BLaER1 treated with 17β-estradiol and CSF1 and Interleukin-3, amounts not matched to agents 10 nM and 100 nM (cell line): Measurements from ENCODE around the gene ORAI1.
"Not testable (repeated sequence)": the region's sequence is repeated elsewhere in the genome, so short reads cannot be mapped to it uniquely, and the experiment has no call there.

Source experiments
- H3K27ac ChIP-seq, 11 experiments: shearing (Covaris generic); formaldehyde crosslinking; 2 replicates each; pipeline ENCODE4 v1.8.1; 2022
- H3K27me3 ChIP-seq, 11 experiments: shearing (Covaris generic); formaldehyde crosslinking; 2 replicates each; pipeline ENCODE4 v1.8.1; 2022
- H3K36me3 ChIP-seq, 11 experiments: shearing (Covaris generic); formaldehyde crosslinking; 2 replicates each; pipeline ENCODE4 v1.8.1; 2022
- H3K4me1 ChIP-seq, 10 experiments: shearing (Covaris generic); formaldehyde crosslinking; 2 replicates each; pipeline ENCODE4 v1.8.1; 2022
- H3K4me2 ChIP-seq, 11 experiments: shearing (Covaris generic); formaldehyde crosslinking; 2 replicates each; pipeline ENCODE4 v1.8.1; 2022
- H3K4me3 ChIP-seq, 10 experiments: shearing (Covaris generic); formaldehyde crosslinking; 2 replicates each; pipeline ENCODE4 v1.8.1; 2022
- H3K9ac ChIP-seq, 11 experiments: shearing (Covaris generic); formaldehyde crosslinking; 2 replicates each; pipeline ENCODE4 v1.8.1; 2022
- H3K9me3 ChIP-seq, 11 experiments: shearing (Covaris generic); formaldehyde crosslinking; replicated peaks in 1 of 11; 2 replicates each; pipeline ENCODE4 v1.8.1; 2022
- H4K20me1 ChIP-seq, 11 experiments: shearing (Covaris generic); formaldehyde crosslinking; 2 replicates each; pipeline ENCODE4 v1.8.1; 2022
- Cebpa-rat ChIP-seq, 11 experiments: shearing (Covaris generic); IDR thresholded peaks; 2 replicates each; pipeline ENCODE4 v1.8.1; 2022

The ORAI1 gene

DNA sequence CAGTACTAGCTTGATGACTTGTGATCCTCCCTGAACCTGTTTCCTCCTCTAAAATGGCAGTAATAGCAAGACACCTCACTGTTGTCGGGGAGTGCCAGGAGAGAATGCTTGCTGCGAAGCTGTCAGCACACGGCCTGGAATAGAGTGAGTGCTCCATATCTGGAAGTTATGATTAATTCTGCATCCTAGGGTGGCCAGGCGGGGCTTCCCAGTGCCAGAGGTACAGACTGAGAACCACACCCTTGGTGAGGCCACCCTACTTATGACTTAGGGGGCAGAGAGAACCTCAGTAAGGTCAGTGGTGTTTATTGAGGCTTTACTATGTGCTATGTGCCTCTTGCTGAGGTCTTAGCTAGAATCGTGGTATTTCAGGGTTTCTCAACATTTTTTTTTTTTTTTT, 23.0 kb downstream of the ORAI1 start:
- Histone ChIP-seq H3K4me2 (peak overlapping the region; percentile 10 to 74 (median 61); a peak in 19 of 22 replicates), H3K4me3 (no peak overlapping the region; a peak in 1 of 20 replicates), H3K4me1 (peaks cover 14 to 65% (median 34%) of the 10 kb centered on the region in 10 experiments), H3K27me3 (no peaks in the 10 kb centered on the region), H3K9me3 (no peaks in the 10 kb centered on the region), H3K9ac (peak overlapping the region in 8 of 11 experiments; percentile 53 to 77 (median 63); a peak in 14 of 22 replicates), H4K20me1 (no peaks in the 10 kb centered on the region), H3K27ac (peak overlapping the region in 9 of 11 experiments; percentile 59 to 87 (median 83); a peak in 18 of 22 replicates), H3K36me3 (peaks cover 10 to 84% (median 58%) of the 10 kb centered on the region in 11 experiments; a peak in 21 of 22 replicates)
- TF ChIP-seq Cebpa-rat (IDR thresholded peaks at IDR 0.05) = no peak

DNA sequence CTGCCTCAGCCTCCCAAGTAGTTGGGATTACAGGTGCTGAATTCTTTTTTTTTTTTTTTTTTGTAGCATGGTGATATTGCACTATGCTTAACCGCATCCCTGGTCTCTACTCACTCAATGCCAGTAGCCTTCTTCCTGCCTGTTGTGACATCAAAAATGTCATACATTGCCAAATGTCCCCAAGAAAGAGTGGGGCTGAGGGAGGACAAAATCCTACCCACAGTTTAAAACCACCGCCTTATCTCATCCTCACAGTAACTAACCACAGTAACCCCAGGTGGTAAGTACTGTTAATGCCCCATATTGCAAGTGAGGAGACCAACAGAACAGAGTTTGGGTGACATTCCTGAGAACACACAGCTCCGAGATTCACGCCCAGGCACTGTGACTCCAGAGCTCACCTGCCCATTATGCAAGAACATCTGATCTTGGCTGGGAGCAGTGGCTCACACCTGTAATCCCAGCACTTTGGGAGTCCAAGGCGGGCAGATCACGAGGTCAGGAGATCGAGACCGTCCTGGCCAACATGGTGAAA, 23.6 kb downstream of the ORAI1 start:
- H3K27me3 ChIP-seq = no peaks in the 10 kb centered on the region
- no peak overlapping the region for H3K4me3 ChIP-seq
- H4K20me1 ChIP-seq = no peaks in the 10 kb centered on the region
- peaks cover 14 to 65% (median 34%) of the 10 kb centered on the region in 10 experiments for H3K4me1 ChIP-seq
- peak in 9 of 11 experiments; percentile 51 to 93 (median 89); a peak in 17 of 22 replicates for TF ChIP-seq Cebpa-rat (IDR thresholded peaks at IDR 0.05)
- H3K9me3 ChIP-seq = no peaks in the 10 kb centered on the region
- H3K9ac ChIP-seq = peak overlapping the region in 8 of 11 experiments; percentile 53 to 72 (median 61); a peak in 9 of 22 replicates
- peak overlapping the region in 10 of 11 experiments; percentile 10 to 74 (median 62); a peak in 18 of 22 replicates for H3K4me2 ChIP-seq
- peak overlapping the region in 9 of 11 experiments; percentile 59 to 87 (median 83); a peak in 18 of 22 replicates for H3K27ac ChIP-seq
- peaks cover 10 to 78% (median 53%) of the 10 kb centered on the region in 11 experiments; a peak in 21 of 22 replicates for H3K36me3 ChIP-seq

DNA sequence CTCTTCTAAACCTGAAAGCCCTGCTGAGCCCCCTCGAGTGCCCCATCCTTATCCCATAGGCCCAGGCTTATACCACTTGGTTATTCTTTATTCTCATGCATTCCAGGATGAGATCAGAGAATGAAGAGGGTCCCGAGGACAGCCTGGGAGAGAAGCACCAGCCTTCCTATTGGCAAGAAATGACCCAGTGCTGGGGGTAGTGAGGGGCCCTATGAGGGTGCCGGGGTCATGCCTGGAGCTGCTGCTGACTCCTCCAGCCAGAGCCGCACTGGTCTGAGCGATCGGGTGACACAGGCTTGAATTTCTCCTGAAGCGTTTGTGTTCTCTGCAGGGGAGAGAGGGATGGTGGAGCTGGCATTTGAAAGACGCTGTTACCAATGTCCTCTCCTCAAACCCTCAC, 25.0 kb downstream of the ORAI1 start:
- Histone ChIP-seq H3K4me2 (peak overlapping the region in 2 of 11 experiments; percentile 2 to 72; a peak in 5 of 22 replicates), H3K9ac (peak overlapping the region in 3 of 11 experiments; percentile 38 to 50 (median 41); a peak in 5 of 22 replicates), H3K4me3 (no peak overlapping the region), H3K4me1 (peaks cover 14 to 70% (median 34%) of the 10 kb centered on the region in 10 experiments), H3K27me3 (no peaks in the 10 kb centered on the region), H4K20me1 (no peaks in the 10 kb centered on the region), H3K9me3 (no peaks in the 10 kb centered on the region), H3K36me3 (peaks cover 10 to 64% (median 44%) of the 10 kb centered on the region in 11 experiments; a peak in 21 of 22 replicates), H3K27ac (peak overlapping the region in 9 of 11 experiments; percentile 3 to 87 (median 83); a peak in 17 of 22 replicates)
- TF ChIP-seq Cebpa-rat (IDR thresholded peaks at IDR 0.05) = no peak

DNA sequence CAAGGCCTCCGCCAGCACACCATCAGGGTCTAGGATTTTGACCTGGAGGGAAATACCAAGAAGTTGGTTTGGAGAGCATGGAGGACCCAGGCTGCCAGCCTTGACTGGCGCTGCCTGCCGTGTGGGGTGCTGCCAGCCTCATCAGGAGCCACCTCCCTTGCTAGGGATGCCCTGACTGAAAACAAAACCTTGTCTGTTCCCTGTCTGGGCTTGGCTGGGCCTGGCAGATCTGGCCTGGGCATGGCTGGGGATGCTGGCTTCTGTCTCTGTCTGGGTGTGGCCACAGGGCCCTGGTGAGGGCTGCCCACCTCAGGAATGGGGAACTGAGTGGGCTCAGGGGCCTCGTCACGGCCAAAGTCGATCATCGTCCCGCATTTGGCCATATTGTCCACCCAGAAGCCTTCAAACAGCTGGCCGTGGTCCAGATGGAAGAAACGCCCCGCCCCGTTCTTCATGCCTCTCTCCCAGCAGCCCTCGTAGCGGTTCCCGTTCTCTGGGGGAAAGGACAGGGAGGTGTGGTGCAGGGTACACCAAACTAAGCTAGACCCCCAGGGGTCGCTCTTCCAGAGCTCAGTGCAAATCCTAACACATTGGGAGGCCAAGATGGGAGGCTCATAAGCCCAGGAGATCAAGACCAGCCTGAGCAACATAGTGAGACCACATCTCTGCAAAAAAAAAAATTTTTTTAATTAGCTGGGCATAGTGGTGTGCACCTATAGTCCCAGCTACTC, 26.6 kb downstream of the ORAI1 start:
- peaks cover 16 to 76% (median 45%) of the 10 kb centered on the region in 10 experiments for H3K4me1 ChIP-seq
- peak overlapping the region in 3 of 11 experiments; percentile 25 to 33 (median 30); a peak in 5 of 22 replicates for H3K4me2 ChIP-seq
- no peak overlapping the region for H3K4me3 ChIP-seq
- H3K9me3 ChIP-seq = no peaks in the 10 kb centered on the region
- H4K20me1 ChIP-seq = no peaks in the 10 kb centered on the region
- TF ChIP-seq Cebpa-rat (IDR thresholded peaks at IDR 0.05) = no peak
- H3K27me3 ChIP-seq = no peaks in the 10 kb centered on the region
- peaks cover 0 to 47% (median 28%) of the 10 kb centered on the region in 11 experiments; a peak in 17 of 22 replicates for H3K36me3 ChIP-seq
- H3K9ac ChIP-seq = peak overlapping the region in 2 of 11 experiments; percentile 32 to 42; a peak in 2 of 22 replicates
- peak overlapping the region in 9 of 11 experiments; percentile 16 to 56 (median 45); a peak in 15 of 22 replicates for H3K27ac ChIP-seq

DNA sequence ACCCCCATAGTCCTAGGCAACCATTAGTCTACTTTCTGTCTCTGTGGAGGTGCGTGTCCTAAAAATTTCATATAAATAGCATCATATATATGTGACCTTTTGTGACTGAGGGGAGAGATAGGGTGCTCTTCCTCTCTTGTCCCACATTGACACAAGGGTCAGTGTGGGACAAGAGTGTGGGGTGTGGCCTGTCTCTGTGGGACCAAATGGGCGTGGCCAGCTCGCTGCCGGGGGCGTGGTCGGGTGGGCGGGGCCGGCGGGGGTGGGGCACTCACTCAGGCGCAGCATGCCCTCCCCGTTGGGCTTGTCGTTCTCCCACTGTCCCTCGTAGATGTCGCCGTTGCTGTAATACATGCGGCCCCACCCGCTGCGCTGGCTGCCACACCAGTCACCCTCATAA, 27.7 kb downstream of the ORAI1 start:
- no peak overlapping the region for H3K9ac ChIP-seq
- no peaks in the 10 kb centered on the region for H4K20me1 ChIP-seq
- peak overlapping the region in 1 of 11 experiments; percentile 38; a peak in 2 of 22 replicates for H3K27ac ChIP-seq
- no peaks in the 10 kb centered on the region for H3K9me3 ChIP-seq
- H3K4me2 ChIP-seq = no peak overlapping the region
- H3K27me3 ChIP-seq = no peaks in the 10 kb centered on the region
- H3K36me3 ChIP-seq = peaks cover 0 to 37% (median 19%) of the 10 kb centered on the region in 11 experiments; a peak in 15 of 22 replicates
- no peak overlapping the region for H3K4me3 ChIP-seq
- H3K4me1 ChIP-seq = peaks cover 25 to 74% (median 44%) of the 10 kb centered on the region in 10 experiments
- no peak for TF ChIP-seq Cebpa-rat (IDR thresholded peaks at IDR 0.05)

DNA sequence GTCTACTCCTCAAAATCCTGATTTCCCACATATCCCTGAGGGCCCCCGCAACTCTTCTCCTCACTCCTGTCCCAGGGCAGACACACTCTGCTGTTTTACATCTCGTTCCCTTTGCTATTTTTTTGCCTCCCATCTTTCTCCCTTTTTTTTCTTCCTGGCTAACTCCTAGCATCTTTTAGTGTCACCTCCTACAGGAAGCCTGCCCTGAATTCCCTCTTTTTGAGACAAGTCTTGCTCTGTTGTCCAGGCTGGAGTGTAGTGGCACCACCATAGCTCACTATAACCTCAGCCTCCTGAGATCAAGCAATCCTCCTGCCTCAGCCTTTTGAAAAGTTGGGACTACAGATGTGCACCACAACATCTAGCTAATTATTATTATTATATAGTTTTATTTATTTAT, 29.8 kb downstream of the ORAI1 start:
- H3K9me3 ChIP-seq = no peaks in the 10 kb centered on the region
- peaks cover 34 to 74% (median 48%) of the 10 kb centered on the region in 10 experiments for H3K4me1 ChIP-seq
- TF ChIP-seq Cebpa-rat (IDR thresholded peaks at IDR 0.05) = no peak

DNA sequence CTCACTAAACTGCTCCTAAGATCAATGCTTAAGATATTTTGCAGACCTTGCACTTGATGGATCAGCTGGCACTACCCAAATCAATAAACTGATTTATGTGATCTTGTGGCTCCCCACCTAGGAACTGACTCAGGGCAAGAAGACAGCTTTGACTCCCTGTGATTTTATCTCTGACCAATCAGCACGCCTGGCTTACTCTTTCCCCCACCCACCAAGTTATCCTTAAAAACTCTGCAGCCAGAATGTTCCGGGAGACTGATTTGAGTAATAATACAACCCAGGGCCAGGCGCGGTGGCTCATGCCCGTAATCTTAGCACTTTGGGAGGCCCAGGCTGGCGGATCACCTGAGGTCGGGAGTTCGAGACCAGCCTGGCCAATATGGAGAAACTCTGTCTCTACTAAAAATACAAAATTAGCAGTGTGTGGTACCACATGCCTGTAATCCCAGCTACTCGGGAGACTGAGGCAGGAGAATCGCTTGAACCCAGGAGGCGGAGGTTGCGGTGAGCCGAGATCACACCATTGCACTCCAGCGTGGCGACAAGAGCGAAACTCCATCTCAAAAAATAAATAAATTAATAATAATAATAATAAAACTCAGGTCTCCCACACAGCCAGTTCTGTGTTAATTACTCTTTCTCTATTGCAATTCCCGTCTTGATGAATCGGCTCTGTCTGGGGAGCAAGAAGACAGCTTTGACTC, 31.1 kb downstream of the ORAI1 start:
- Histone ChIP-seq H3K4me3 (no peak overlapping the region), H3K9me3 (no peaks in the 10 kb centered on the region), H3K36me3 (peaks cover 0 to 15% (median 8%) of the 10 kb centered on the region in 11 experiments; a peak in 11 of 22 replicates), H3K4me1 (peaks cover 48 to 74% (median 60%) of the 10 kb centered on the region in 10 experiments), H3K27me3 (no peaks in the 10 kb centered on the region), H3K9ac (peak overlapping the region in 4 of 11 experiments; percentile 86 to 90 (median 88); a peak in 6 of 22 replicates), H4K20me1 (no peaks in the 10 kb centered on the region), H3K27ac (peak overlapping the region in 10 of 11 experiments; percentile 89 to 99 (median 94); a peak in 20 of 22 replicates), H3K4me2 (peak overlapping the region; percentile 89 to 98 (median 93); a peak in 19 of 22 replicates)
- TF ChIP-seq Cebpa-rat (IDR thresholded peaks at IDR 0.05) = no peak

More for the DNA sequence above, 29.8 kb downstream of the ORAI1 start:
- Histone ChIP-seq H3K27ac (peak overlapping the region in 6 of 11 experiments; percentile 10 to 99 (median 94); a peak in 7 of 22 replicates), H3K4me3 (no peak overlapping the region), H4K20me1 (no peaks in the 10 kb centered on the region), H3K4me2 (no peak overlapping the region), H3K27me3 (no peaks in the 10 kb centered on the region), H3K36me3 (peaks cover 0 to 27% (median 18%) of the 10 kb centered on the region in 11 experiments; a peak in 12 of 22 replicates), H3K9ac (0 out of 22 replicates have a peak overlapping the region, but pooled peaks of 1 of the 11 experiments have one; percentile 8)

DNA sequence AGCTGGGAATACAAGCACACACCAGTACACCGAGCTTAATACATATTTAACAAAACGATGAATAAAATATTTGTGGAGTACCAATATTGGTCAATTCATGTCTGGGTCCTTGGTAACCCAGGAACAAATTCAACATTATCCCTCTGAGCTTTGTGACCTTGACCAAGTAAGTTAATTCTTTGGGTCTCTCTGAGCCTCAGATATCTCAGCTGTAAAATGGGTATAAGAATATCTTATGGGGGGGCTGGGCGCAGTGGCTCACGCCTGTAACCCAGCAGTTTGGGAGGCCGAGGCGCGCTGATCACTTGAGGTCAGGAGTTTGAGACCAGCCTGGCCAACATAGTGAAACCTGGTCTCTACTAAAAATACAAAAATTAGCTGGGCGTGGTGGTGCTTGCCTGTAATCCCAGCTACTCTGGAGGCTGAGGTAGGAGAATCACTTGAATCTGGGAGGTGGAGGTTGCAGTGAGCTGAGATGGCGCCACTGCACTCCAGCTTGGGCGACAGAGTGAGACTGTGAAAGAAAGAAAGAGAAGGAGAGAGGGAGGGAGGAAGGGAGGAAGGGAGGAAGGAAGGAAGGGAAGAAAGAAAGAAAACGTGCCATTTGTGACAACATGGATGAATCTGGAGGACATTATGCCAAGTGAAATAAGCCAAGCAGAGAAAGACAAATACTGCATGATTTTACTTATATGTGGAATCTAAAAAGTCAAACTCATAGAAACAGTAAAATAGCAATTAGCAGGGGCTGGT, 35.2 kb downstream of the ORAI1 start:
- Histone ChIP-seq H3K9ac (peak overlapping the region in 5 of 11 experiments; percentile 12 to 35 (median 23); a peak in 7 of 22 replicates), H3K27ac (peak overlapping the region in 9 of 11 experiments; percentile 31 to 99 (median 93); a peak in 17 of 22 replicates), H3K4me2 (peak overlapping the region; percentile 12 to 98 (median 92); a peak in 20 of 22 replicates), H3K4me1 (peaks cover 82 to 99% (median 93%) of the 10 kb centered on the region in 10 experiments)
- not testable (repeated sequence) for H3K9me3 ChIP-seq, H3K36me3 ChIP-seq, H3K27me3 ChIP-seq, H3K4me3 ChIP-seq, H4K20me1 ChIP-seq
